ENCODE results near the gene BEND5.
A peak's percentile ranks its signal among the peaks of the same experiment; 100 is the strongest.

Gene BEND5

DNA sequence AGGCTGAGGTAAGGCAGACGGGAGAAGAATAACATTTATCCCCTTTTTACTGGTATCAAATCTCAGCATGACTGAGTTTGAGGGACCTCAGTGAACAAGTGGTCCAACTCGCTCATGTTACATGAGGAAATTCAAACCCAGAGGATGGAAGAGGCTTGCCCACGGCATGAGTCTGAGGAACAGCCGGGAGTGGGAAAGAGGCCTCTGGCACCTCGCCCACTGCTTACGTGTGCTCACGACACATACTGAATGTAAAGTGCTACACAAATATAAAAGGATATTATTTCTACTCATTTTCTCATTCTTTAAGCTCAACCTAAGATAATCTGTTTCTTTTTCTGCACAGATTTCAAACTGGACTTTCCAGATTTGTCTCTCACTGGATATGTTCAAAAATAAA, 14.7 kb downstream of the BEND5 start:
- FAIRE-seq = no peak

GRCh38 chr1:48761411-48761810, 15.3 kb downstream of the BEND5 start:
- FAIRE-seq = peak; percentile 70

DNA sequence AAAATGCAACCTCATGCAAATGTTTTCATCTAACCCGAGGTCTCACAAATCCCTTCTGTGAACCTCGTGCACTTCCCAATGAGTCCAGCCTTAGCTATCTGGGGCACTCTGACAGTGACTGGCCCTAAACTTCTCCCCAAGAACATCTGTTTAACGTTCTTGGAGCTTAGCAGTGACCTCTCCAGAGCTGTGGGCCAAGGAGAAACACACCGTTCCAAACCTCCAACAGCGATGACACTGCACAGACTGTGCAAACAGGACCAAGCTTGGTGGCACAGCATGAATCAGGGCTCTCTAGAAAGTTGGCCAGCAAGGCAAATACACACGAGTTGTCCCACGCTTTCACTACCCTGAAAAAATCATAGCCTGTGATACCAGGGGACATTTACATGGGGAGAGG, 15.8 kb downstream of the BEND5 start:
- FAIRE-seq = no peak

GRCh38 chr1:48758976-48759375, 17.7 kb downstream of the BEND5 start:
- FAIRE-seq = no peak

DNA sequence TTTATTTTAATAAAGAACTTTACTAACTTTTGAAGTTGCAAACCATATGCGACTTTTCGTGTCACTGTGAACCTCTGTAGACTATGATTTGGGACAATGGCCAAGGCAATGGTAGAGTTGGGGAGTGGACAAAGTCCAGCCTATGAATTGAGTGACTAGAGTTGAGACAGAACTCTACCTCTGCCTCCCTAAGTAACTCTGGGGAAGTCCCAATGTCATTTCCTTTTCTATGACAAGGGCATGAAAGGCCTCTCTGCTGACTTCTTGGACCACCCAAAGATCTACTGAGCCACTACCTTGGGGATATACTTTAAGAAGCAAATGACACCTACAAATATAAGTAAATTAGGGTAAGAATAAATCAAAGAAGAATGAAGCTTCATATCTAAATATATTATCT, 19.3 kb downstream of the BEND5 start:
- no peak for FAIRE-seq

DNA sequence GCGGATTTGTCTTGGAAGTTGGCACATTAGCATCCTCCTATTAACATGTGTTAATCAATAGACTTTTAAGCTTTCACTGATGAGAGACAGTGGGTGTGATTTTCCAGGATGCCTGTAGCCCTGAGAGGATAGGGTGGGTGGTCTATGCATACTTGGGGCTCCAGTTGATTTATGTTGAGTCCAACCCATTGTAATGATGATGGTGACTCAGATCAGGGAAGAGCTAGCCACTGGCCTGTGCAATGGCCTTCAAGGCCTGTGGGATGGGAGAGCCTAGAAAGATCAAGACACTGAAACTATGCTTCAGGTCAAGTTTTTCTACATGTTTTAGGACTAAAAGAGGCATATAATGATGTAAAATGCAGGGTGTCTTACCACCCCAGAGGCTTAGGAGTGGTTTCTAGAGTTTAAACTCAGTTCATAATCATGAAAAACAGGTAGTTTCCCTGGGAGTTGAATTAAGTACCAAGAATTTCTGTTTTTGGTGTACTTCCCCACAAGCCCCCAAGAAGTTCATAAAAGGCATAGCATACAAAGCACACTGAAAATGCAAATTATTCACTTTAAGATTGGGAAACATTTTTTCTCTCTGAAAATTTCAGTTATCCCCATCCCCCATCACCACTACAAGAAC, 19.9 kb downstream of the BEND5 start:
- no peak for FAIRE-seq

DNA sequence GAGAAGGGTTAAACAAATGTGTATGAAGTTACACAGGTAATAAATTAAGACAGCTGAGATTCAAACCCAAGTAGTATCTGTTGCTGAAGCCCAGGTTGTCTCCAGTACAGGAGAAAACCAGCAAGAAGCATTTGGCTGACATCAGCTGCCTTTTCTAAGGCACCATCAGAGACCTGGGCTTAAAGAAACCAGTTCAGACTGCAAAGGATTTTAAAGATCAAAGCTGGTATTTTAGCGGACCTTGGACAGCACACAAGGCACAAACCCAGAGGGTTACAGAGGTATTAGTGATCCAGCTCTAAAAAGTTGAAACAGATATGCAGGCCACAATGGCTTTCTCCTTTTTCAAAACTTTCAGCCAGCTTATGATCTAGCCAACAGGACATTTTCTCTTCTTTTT, 23.4 kb downstream of the BEND5 start:
- no peak for FAIRE-seq

DNA sequence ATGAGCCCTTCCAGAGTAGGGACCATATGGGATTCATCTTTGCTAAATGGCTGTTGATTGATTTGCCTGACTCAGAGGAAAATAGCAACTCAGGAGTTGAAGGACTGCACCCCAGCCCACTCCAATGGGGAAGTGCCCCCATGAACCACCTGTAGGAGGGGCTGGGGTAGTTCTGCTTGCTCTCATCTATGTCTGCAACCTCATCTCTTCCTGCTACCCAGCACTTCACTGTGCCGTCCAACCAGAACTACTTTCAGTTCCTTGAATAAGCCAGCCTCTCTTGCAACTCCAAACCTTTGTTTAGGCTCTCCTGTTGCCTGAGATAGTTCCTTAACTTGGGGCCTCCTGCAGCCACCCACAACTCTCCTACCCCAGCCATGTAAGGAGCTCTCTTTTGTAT, 26.6 kb downstream of the BEND5 start:
- no peak for FAIRE-seq

DNA sequence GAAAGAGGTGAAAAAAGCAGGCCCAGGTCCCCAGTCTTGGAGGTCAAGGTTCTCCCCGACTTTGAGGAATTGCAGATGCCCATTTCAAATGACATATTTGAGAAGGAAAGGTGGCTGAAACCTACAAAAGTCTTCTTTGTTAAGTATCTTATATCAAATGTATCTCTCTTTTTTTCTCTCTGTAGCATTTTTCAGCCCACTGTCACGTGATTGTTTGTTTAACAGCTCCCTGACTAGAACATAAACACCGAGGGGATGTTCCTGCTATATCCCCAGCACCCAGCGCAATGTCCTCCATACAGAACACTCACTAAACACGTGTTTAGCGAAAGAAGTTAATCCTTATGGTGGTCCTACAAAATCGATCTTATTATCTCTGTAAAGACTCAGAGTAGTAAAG, 27.6 kb downstream of the BEND5 start:
- FAIRE-seq = no peak

DNA sequence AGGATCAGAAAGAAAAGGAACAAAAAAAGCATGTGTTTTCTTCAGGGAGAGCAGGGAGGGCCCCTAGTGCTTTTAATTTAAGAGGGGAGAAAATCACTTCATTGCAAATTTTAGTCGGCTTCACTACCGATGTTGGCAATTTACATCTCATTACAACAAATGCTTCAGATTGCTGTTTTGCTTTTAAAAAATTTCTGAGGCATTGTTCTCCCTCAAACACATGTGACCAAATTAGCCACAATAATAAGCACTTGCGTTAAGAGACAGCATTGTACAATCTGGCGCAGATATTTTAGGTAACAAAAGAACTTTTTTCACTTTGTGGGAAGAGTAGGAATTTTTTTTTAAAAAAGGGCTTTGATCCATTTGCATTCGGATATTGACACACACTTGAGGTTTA, 29.8 kb downstream of the BEND5 start:
- no peak for FAIRE-seq

GRCh38 chr1:48744032-48744431, 32.7 kb downstream of the BEND5 start:
- no peak for FAIRE-seq

- no peak for FAIRE-seq
These were observed 33.2 kb downstream of the BEND5 start for GRCh38 chr1:48743480-48743879.

GRCh38 chr1:48741380-48741779, 35.3 kb downstream of the BEND5 start:
- FAIRE-seq = peak; percentile 96

DNA sequence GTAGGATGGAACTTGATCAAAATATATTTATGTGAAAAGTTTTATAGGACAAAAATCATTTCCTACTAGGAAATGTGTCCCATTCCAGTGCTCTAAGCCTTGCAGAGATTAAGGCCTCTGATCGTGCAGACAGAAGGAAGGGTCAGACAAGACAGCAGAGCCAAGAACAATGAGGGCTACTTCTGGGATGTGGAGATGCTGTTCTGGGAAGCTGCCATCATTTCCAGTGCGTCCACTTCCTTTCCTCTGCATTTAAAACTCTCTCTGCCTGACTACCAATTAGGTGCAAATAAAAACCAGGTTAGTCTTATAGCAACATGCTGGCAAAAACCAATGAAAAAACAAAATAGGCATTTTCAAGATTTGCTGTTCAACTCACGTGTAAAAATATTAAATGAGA, 36.1 kb downstream of the BEND5 start:
- no peak for FAIRE-seq

GRCh38 chr1:48739091-48739490, 37.6 kb downstream of the BEND5 start:
- no peak for FAIRE-seq

- no peak for FAIRE-seq
These were observed 38.3 kb downstream of the BEND5 start for GRCh38 chr1:48738356-48738755.

DNA sequence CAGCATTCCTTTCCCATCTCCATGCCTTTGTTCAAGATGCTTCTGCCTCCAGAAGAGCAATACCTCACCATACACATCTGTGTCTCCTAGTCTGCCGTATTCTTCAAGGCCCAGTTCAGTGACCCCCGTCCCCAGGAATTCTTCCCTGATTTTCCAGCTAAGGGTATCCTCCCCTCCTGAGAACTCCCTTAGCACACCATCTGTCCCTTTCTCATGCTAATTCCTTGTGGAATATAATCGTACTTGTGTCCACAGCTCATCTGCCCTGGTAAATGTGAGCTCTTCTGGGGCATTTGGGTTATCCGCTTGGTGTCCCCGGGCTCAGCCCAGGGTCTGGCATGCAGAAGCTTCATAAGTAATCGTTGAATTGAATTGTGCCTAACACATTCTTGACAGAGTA, 40.9 kb downstream of the BEND5 start:
- no peak for FAIRE-seq

- no peak for FAIRE-seq
These were observed 46.4 kb downstream of the BEND5 start for GRCh38 chr1:48730164-48730910.

DNA sequence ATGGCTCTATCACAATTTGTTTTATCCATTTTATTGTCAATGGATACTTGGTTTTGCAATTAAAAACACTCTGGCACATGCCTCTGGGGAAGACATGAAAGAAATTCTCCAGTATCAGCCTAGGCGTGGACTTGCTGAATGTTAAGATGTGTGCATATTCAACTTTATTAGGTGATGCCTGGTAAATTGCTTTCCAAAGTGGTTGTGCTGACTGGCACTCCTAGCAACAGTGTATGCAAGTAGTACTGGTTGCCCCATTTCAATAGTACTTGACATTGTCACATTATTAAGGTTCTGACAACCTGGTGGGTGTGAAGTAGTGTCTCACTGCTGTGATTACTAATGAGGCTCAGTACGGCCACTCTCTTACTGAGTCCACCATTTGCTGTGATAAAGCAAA, 48.1 kb downstream of the BEND5 start:
- no peak for FAIRE-seq

GRCh38 chr1:48726557-48727215, 50.0 kb downstream of the BEND5 start:
- FAIRE-seq = no peak

- no peak for FAIRE-seq
These were observed 50.6 kb downstream of the BEND5 start for GRCh38 chr1:48726139-48726538.

GRCh38 chr1:48725341-48726046, 51.2 kb downstream of the BEND5 start:
- no peak for FAIRE-seq

DNA sequence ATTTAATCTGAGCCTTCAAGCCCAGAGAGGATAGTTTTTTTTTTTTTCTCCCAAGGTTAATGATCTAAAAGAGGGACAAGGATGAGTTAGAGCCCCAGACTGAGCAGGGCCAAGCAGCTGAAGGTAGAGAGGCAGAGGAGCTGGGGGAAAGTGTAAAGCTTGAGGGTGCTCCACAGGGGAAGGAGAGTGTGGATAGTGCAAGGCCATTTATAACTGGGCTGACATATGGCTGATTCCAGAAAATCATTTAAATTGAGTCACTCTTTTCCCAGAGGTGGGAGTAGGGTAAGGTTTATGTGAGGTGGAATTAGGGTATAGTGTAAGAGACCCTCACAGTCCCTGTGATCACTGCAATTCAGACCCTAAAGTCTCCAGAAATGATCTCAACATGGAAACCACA, 55.8 kb downstream of the BEND5 start:
- no peak for FAIRE-seq

- no peak for FAIRE-seq
These were observed 58.0 kb downstream of the BEND5 start for GRCh38 chr1:48718705-48719104.

Data from islet of Langerhans (tissue), 1 donor.